Measurements from ENCODE around the gene KRT3. TPM values are rescaled to one million over a fixed set of nuclear protein-coding genes. Genes with fewer than 3 reads are reported as not detected.

KRT3 gene
- total and polyA plus RNA-seq, 2 donors from 2014 or later = not detected

GRCh38 chr12:52838609-52839435, 42.9 kb upstream of the KRT3 start:
- H3K4me3 ChIP-seq (ENCODE audit: low read length in 3 of 3) = no peak overlapping the region
- intact Hi-C loops (cut with DNase I) = no loop called here
- no peak for FAIRE-seq
- no peak for DNase-seq
- TF ChIP-seq CTCF (IDR thresholded peaks at IDR 0.05; ENCODE audit: borderline replicate concordance, extremely low read depth, insufficient read depth) = no peak
- no peak overlapping the region for H3K27ac ChIP-seq (ENCODE audit: low read depth in 2 of 2, low read length in 2 of 2)
- no peak overlapping the region for H3K9ac ChIP-seq (ENCODE audit: low read length in 3 of 3)
- H3K4me1 ChIP-seq (ENCODE audit: control insufficient read depth in 2 of 3, insufficient read depth in 2 of 3, low read depth in 1 of 3, low read length in 3 of 3) = no peaks in the 10 kb centered on the region
- H3K36me3 ChIP-seq (ENCODE audit: control insufficient read depth in 2 of 3, insufficient read depth in 3 of 3, low read length in 3 of 3) = no peaks in the 10 kb centered on the region
- H3K27me3 ChIP-seq (ENCODE audit: control insufficient read depth, insufficient read depth, low read length) = no peaks in the 10 kb centered on the region
- no peaks in the 10 kb centered on the region for H3K9me3 ChIP-seq (ENCODE audit: control insufficient read depth in 2 of 3, insufficient read depth in 1 of 3, low read length in 3 of 3)

- H3K4me3 ChIP-seq (ENCODE audit: low read length in 3 of 3) = no peak overlapping the region
- no peaks in the 10 kb centered on the region for H3K4me1 ChIP-seq (ENCODE audit: control insufficient read depth in 2 of 3, insufficient read depth in 2 of 3, low read depth in 1 of 3, low read length in 3 of 3)
- no peak overlapping the region for H3K27ac ChIP-seq (ENCODE audit: low read depth in 2 of 2, low read length in 2 of 2)
- FAIRE-seq (no peak), DNase-seq (no peak)
- no peaks in the 10 kb centered on the region for H3K27me3 ChIP-seq (ENCODE audit: control insufficient read depth, insufficient read depth, low read length)
- H3K9me3 ChIP-seq (ENCODE audit: control insufficient read depth in 2 of 3, insufficient read depth in 1 of 3, low read length in 3 of 3) = no peaks in the 10 kb centered on the region
- H3K9ac ChIP-seq (ENCODE audit: low read length in 3 of 3) = no peak overlapping the region
- H3K36me3 ChIP-seq (ENCODE audit: control insufficient read depth in 2 of 3, insufficient read depth in 3 of 3, low read length in 3 of 3) = no peaks in the 10 kb centered on the region
- intact Hi-C loops (cut with DNase I) = no loop called here
- TF ChIP-seq CTCF (IDR thresholded peaks at IDR 0.05; ENCODE audit: borderline replicate concordance, extremely low read depth, insufficient read depth) = no peak
These were observed 42.1 kb upstream of the KRT3 start for GRCh38 chr12:52837781-52838608.

- no peaks in the 10 kb centered on the region for H3K9me3 ChIP-seq (ENCODE audit: control insufficient read depth in 2 of 3, insufficient read depth in 1 of 3, low read length in 3 of 3)
- no peaks in the 10 kb centered on the region for H3K4me1 ChIP-seq (ENCODE audit: control insufficient read depth in 2 of 3, insufficient read depth in 2 of 3, low read depth in 1 of 3, low read length in 3 of 3)
- H3K27me3 ChIP-seq (ENCODE audit: control insufficient read depth, insufficient read depth, low read length) = no peaks in the 10 kb centered on the region
- H3K4me3 ChIP-seq (ENCODE audit: low read length in 3 of 3) = no peak overlapping the region
- DNase-seq = no peak
- no peak for TF ChIP-seq CTCF (IDR thresholded peaks at IDR 0.05; ENCODE audit: borderline replicate concordance, extremely low read depth, insufficient read depth)
- FAIRE-seq = no peak
- no peak overlapping the region for H3K27ac ChIP-seq (ENCODE audit: low read depth in 2 of 2, low read length in 2 of 2)
- H3K9ac ChIP-seq (ENCODE audit: low read length in 3 of 3) = no peak overlapping the region
- intact Hi-C loops (cut with DNase I) = no loop called here
- no peaks in the 10 kb centered on the region for H3K36me3 ChIP-seq (ENCODE audit: control insufficient read depth in 2 of 3, insufficient read depth in 3 of 3, low read length in 3 of 3)
These were observed 41.5 kb upstream of the KRT3 start for GRCh38 chr12:52837413-52837741.
